Nephron progenitor cell (in vitro differentiated cells): ENCODE data around the gene B3GALT4.
"Not testable (repeated sequence)": the region's sequence is repeated elsewhere in the genome, so short reads cannot be mapped to it uniquely, and the experiment has no call there.

ENCODE experiments used
- DNase-seq: peaks from one replicate; pipeline ENCODE4 v3.0.0; 2021
- H3K27ac Mint-ChIP-seq: 2 replicates; pipeline ENCODE4 v1.8.0; 2021; ENCODE audit warnings: mild to moderate bottlenecking, moderate library complexity, mixed read lengths
- H3K27me3 Mint-ChIP-seq: 2 replicates; pipeline ENCODE4 v1.8.0; 2021; ENCODE audit warnings: mild to moderate bottlenecking, low read depth, mixed read lengths; ENCODE audit not compliant: poor library complexity
- H3K36me3 Mint-ChIP-seq: 2 replicates; pipeline ENCODE4 v1.8.0; 2021; ENCODE audit warnings: low read depth, mixed read lengths
- H3K4me1 Mint-ChIP-seq: 2 replicates; pipeline ENCODE4 v1.8.0; 2021; ENCODE audit warnings: mixed read lengths
- H3K4me3 Mint-ChIP-seq: 2 replicates; pipeline ENCODE4 v1.8.0; 2021; ENCODE audit warnings: mild to moderate bottlenecking, moderate library complexity, mixed read lengths
- H3K9me3 Mint-ChIP-seq: 2 replicates; pipeline ENCODE4 v1.8.0; 2021; ENCODE audit warnings: mild to moderate bottlenecking, moderate library complexity, mixed read lengths
- CTCF ChIP-seq: fragments of 200-600 bp; sonication (generic); IDR thresholded peaks from 2 replicates; pipeline ENCODE4 v1.5.0; 2021; ENCODE audit warnings: antibody characterized with exemption

B3GALT4 gene

GRCh38 chr6:33273129-33273923 lies 3.6 kb upstream of the B3GALT4 start:
- H3K36me3 Mint-ChIP-seq = peaks cover 46% of the 10 kb centered on the region
- no peaks in the 10 kb centered on the region for H3K9me3 Mint-ChIP-seq
- H3K27me3 Mint-ChIP-seq = no peaks in the 10 kb centered on the region
- no peak for TF ChIP-seq CTCF
- peaks cover 75% of the 10 kb centered on the region for H3K4me1 Mint-ChIP-seq
- peak overlapping the region; percentile 96 for H3K4me3 Mint-ChIP-seq
- H3K27ac Mint-ChIP-seq = peak overlapping the region; percentile 100
- DNase-seq = no peak

DNA sequence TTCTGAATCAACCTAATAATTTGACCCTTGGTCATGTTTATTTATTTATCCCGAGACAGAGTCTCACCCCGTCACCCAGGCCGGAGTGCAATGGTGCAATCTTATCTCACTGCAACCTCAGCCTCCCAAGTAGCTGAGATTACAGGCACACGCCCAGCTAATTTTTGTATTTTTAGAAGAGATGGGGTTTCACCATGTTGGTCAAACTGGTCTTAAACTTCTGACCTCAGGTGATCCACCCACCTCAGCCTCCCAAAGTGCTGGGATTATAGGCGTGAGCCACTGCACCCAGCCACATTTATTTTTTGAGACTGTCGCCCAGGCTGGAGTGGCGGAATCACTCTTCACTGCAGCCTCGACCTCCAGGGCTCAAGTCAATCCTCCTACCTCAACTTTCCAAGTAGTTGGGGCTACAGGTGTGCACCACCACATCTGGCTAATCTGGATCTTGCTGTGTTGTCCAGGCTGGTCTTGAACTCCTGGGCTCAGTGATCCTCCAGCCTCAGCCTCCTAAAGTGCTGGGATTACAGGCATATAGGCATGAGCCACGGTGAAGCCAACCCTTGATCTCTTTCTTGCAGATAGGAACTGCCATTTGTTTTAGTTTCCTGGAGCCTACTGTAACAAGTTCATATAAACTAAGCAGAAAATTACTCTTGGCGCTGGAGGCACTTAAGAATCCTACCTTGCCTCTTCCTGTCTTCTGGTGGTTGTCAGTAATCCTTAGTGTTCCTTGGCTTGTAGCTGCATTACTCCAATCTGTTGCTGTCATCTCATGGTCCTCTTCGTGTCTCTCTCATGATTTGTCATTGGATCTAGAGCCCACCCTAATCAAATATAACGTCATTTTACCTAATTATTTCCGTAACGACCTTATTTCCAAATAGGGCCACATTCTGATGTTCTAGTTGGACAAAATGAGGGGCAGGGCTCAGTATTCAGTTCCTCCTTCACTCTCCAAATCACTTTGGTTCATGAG lies 2.7 kb upstream of the B3GALT4 start:
- Mint-ChIP-seq H3K4me1 (peaks cover 75% of the 10 kb centered on the region), H3K36me3 (peaks cover 40% of the 10 kb centered on the region), H3K27me3 (no peaks in the 10 kb centered on the region), H3K4me3 (peak overlapping the region; percentile 96), H3K9me3 (no peaks in the 10 kb centered on the region), H3K27ac (peak overlapping the region; percentile 97)
- no peak for DNase-seq
- TF ChIP-seq CTCF = no peak

DNA sequence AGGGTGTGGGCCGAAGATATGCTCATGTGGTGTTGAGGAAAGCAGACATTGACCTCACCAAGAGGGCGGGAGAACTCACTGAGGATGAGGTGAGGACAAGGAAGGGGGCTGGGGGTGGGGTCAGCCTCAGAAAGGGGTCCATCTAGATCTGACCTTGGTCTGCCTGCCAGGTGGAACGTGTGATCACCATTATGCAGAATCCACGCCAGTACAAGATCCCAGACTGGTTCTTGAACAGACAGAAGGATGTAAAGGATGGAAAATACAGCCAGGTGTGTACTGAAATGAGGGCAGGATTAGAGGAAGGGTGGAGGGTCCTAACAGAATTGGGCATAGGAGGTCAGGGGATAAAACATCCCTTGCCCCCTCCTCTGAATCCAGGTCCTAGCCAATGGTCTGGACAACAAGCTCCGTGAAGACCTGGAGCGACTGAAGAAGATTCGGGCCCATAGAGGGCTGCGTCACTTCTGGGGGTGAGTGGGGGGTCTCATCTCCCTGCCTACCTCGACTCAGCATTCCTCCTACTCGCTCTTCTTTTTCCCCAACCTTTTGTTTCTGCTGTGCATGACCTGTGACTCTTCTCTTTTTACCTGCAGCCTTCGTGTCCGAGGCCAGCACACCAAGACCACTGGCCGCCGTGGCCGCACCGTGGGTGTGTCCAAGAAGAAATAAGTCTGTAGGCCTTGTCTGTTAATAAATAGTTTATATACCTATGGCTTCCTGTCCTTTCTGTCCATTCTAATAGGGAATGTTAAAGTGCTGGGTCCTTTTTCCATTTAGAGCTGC lies 935 bp upstream of the B3GALT4 start:
- Mint-ChIP-seq H3K4me1 (peaks cover 78% of the 10 kb centered on the region), H3K36me3 (peaks cover 40% of the 10 kb centered on the region)

DNA sequence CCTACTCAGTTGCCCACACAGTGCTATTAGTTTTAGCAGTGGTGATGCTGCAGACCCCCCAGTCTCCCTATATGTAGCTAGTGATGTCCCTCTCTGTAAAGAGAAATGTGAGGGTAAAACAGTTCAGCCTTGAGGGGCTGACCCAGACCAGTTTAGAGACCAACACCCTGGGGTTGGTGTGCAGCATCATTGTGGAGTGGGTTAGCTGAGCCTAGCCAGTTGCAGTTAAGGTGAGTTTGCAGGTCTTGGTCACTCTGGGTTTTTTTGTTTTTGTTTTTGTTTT lies 401 bp upstream of the B3GALT4 start:
- no peaks in the 10 kb centered on the region for H3K9me3 Mint-ChIP-seq
- H3K27me3 Mint-ChIP-seq = no peaks in the 10 kb centered on the region
- no peak for DNase-seq
- H3K4me3 Mint-ChIP-seq = peak overlapping the region; percentile 96
- peaks cover 40% of the 10 kb centered on the region for H3K36me3 Mint-ChIP-seq
- H3K4me1 Mint-ChIP-seq = peaks cover 77% of the 10 kb centered on the region
- H3K27ac Mint-ChIP-seq = peak overlapping the region; percentile 95
- TF ChIP-seq CTCF = no peak

More for the DNA sequence above, 935 bp upstream of the B3GALT4 start:
- not testable (repeated sequence) for H3K27me3 Mint-ChIP-seq, DNase-seq, H3K9me3 Mint-ChIP-seq
- Mint-ChIP-seq H3K4me3 (peak overlapping the region; percentile 96), H3K27ac (peak overlapping the region; percentile 95)

DNA sequence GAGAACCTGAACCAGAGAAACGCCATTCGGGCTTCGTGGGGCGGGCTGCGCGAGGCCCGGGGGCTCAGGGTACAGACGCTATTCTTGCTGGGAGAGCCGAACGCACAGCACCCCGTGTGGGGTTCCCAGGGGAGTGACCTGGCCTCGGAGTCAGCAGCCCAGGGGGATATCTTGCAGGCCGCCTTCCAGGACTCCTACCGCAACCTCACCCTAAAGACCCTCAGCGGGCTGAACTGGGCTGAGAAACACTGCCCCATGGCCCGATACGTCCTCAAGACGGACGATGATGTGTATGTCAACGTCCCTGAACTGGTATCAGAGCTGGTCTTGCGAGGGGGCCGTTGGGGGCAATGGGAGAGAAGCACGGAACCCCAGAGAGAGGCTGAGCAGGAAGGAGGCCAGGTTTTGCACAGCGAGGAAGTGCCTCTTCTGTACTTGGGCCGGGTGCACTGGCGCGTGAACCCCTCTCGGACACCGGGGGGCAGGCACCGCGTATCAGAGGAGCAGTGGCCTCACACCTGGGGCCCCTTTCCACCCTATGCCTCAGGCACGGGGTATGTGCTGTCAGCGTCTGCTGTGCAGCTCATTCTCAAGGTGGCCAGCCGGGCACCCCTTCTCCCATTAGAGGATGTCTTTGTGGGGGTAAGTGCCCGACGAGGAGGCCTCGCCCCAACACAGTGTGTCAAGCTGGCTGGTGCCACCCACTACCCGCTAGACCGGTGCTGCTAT lies 904 bp downstream of the B3GALT4 start:
- TF ChIP-seq CTCF = no peak
- DNase-seq = no peak
- H3K27ac Mint-ChIP-seq = peak overlapping the region; percentile 93
- H3K9me3 Mint-ChIP-seq = no peaks in the 10 kb centered on the region
- H3K4me3 Mint-ChIP-seq = peak overlapping the region; percentile 84
- H3K36me3 Mint-ChIP-seq = peaks cover 34% of the 10 kb centered on the region
- H3K27me3 Mint-ChIP-seq = no peaks in the 10 kb centered on the region
- peaks cover 67% of the 10 kb centered on the region for H3K4me1 Mint-ChIP-seq
